ENCODE measurements around the gene ZNF22.

The ZNF22 gene

DNA sequence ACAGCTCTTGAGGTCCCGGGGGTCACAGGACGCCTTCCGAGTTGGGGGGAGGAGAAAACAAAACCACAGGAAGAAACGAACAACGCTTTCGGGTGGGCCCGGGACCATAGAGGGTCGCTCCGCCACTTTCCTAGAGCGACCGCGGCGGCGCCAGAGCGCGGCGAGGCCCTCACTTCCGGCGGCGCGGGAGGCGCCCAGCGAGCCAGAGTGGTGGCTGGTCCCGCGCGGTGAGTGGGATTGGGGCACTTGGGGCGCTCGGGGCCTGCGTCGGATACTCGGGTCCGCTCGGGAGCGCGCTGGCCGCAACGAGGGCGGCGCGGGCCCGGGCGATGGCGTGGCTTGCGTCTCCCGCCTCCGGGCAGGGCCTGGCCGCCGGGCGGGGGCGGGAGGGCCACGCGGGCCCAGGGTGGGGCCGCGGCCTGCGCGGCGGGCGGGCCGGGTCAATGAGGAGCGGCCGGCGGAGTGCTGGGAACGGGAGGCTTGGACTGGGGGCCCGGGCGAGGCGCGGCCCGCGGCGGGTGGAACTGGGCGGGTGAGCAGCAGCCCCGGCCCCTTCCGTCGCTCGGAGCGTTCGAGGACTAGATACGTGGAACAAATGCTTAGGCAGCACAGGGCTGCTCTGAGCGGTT lies at the start of gene ZNF22:
Gene ZNF22 (plus strand): TSS at position 172 of the 629 bp plus-strand sequence. CDS start 2,446 bp downstream, outside the sequence.
- DNase-seq = no peak

GRCh38 chr10:44951576-44952226 lies 49.0 kb upstream of the ZNF22 start:
- DNase-seq = no peak

DNA sequence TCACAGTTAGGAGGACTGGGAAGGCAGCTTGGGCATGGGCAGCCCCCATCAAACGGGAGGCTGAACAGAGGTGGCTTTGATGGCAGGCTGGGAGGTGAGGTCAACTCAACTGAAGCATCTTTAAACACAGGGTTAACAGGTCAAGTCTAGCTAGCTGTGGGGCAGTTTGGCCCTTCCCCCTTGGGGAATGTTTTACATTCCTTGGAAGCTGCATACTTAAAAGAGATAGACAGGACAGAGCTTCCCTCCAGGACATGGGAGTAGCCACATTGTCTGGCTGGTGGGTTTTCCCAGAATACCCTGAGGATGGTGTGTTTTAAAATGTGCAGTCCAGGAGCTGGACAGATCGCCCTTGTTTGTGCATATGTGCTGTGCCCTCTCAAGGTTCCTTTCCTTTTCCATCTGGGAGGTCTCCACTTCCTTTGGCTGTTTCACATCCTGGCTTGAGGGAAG lies 47.9 kb upstream of the ZNF22 start:
- no peak for DNase-seq

GRCh38 chr10:44954042-44954441 lies 46.7 kb upstream of the ZNF22 start:
- no peak for DNase-seq

DNA sequence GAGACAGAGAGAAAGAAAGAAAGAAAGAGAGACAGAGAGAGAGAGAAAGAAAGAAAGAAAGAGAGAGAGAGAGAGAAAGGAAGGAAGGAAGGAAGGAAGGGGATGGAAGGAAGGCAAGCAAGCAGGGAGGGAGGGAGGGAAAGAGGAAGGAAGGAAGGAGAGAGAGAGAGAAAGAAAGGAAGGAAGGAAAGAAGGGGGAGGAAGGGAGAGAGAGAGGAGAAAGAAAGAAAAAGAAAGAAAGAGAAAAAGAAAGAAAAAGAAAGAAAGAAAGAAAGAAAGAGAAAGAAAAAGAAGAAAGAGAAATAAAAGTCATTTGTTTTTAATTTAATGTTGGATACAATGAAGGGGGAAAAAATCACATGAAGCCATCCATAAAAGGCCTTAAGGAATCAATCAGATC lies 45.8 kb upstream of the ZNF22 start:
- no peak for DNase-seq

DNA sequence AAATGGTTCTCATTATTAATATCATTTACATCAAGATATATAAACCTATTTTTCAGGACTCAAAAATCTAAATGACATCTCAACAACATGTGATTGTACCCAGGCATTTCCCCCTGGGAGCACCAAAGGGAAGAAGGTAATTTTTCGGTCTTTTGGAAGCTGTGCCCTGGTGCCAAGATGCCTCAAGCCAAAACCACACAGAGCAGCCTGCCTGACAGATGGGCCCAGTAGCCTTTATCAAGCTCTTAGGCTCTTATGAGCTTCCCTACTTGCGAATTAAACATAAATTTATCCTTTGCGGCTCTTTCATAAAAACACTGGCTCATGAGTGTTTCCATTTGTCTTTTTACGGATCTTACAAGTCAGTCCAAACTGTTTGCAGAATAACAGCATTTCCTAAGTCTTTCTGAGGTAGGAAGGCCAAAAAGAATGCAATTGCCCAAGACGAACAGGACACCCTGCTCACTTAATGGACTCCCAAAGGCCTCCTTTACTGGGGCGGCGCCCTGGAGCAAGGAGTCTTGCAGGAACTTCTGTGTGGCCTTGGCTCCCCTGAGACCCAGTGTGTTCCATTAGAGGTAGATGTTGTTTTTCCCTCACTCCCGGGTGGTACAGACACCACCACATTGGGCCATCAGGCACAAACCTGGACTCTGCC lies 45.2 kb upstream of the ZNF22 start:
- no peak for DNase-seq

GRCh38 chr10:44956226-44956625 lies 44.5 kb upstream of the ZNF22 start:
- DNase-seq = no peak

GRCh38 chr10:44956717-44957706 lies 43.7 kb upstream of the ZNF22 start:
- DNase-seq = no peak

- no peak for DNase-seq
Observed at GRCh38 chr10:44958196-44958897, 42.4 kb upstream of the ZNF22 start.

GRCh38 chr10:44958898-44959246 lies 41.9 kb upstream of the ZNF22 start:
- no peak for DNase-seq

GRCh38 chr10:44959247-44960087 lies 41.3 kb upstream of the ZNF22 start, which contains the start of gene RASSF4:
Gene RASSF4, plus strand, starts transcription at chr10:44959802. Its CDS starts 10,401 bp downstream, at chr10:44970203.
- peak; percentile 56 for DNase-seq

DNA sequence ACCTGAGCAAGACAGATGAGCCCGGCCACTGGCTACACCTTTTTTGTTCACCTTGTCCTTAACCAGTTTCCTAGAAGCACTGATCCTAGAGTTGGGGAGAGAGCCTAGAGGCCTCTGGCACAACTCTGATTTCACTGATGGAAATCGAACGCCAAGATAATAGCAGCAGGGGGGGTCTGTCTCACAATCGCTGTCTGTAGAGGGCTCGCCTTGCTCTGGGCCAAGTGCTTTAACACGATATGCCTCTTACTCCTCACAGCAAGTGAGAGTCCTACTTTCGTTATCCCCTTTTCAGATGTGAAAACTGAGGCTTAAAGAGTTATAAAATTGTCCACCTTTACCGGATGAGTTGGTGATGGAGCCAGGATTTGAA lies 40.6 kb upstream of the ZNF22 start:
- no peak for DNase-seq

DNA sequence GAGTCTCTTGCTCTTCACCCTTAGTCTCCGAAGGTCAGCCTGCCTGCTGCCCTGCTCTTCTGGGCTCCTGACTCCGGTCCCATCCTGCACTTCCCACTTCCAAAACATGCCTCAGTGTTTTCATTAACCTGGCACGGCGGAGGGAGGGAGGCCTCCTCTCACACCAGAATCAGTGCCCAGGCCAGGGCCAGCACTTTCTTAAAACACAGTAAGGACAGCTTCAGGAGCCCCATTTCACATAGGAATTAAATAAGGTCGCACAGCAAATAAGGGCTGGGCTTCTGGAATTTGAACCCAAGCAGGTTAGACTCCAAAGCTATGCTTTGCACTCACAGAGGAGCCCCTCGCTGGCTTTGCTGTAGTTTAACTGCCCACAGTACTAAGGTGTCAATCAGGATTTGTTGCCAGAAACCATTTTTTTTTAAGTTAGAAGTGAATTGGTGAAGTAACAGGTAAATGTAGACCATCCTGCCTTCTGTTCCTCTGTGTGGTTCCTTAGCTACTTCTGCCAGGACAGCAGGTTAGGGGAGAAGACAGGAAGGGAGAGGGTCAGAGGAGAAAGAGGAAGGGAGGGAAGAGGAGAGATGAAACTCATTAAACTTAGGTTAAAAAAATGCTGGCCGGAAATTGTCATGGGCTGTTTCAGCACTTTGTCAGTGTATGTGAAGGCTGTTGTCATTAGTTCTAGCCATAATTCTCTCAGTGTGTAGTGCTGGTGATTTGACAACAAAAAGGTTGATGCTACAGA lies 40.1 kb upstream of the ZNF22 start:
- no peak for DNase-seq

GRCh38 chr10:44961230-44961571 lies 39.5 kb upstream of the ZNF22 start:
- DNase-seq = no peak

DNA sequence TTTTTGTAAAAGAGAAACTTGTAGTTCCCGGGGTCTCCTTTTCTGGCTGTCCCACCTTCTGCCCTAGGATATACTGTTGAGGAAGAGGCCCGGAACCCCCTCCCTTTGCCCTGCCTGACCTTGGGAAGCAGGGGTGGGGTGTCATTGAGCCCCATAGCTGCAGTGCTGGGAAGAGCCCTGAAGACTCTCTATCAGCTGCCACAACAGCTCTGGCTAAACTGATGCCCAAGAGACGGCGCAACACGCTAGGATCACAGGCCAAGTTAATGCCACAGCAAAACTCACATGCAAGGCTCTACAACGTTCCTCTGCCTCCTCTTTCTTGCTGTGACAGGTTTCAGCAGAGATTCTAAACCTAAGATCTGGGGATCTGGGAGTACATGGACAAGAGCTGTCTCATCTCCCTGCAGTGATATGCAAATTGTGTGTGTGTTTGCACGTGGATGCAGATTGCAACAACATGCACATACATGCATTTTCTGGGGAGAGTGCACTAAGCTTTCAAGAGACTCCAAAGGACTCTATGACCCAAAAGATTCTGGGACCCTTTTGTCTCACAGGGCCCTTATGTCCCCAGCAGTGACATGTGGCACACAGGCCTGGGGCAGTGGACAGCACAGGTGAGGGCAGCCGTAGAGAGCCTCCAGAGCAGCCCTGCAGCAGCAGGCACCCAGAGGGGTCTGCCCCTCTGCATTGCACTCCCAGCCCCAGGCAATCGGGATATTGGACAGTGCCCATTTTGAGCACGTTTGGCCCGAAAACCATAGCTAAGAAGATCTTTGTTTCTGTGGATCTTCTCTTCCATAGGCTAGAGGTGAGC lies 38.6 kb upstream of the ZNF22 start:
- no peak for DNase-seq

- DNase-seq = peak; percentile 50
Observed at GRCh38 chr10:44962870-44963738, 37.6 kb upstream of the ZNF22 start.

- no peak for DNase-seq
Observed at GRCh38 chr10:44963772-44964633, 36.7 kb upstream of the ZNF22 start.

DNA sequence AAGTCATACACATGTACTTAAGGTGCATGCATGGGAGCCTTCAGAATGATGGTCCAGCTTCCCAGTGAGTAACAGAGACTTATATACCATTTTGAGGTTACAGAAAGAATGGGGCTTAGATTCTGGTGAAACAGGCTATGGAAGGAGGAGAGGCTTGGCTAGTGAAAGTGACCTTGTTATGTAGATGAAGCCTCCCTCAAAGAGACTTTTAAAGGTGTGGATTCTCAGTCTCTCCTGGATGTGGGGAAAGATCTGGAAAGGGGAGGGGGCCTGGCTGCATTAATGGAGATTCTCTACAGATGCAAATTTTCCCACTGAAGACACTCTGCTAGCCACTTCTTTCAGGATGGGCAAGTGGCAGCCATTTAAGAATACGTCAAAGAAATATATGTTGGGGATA lies 35.6 kb upstream of the ZNF22 start:
- DNase-seq = no peak

Data from NCI-H510A (cell line).